ENCODE data around the gene ZBTB20.

Gene ZBTB20

DNA sequence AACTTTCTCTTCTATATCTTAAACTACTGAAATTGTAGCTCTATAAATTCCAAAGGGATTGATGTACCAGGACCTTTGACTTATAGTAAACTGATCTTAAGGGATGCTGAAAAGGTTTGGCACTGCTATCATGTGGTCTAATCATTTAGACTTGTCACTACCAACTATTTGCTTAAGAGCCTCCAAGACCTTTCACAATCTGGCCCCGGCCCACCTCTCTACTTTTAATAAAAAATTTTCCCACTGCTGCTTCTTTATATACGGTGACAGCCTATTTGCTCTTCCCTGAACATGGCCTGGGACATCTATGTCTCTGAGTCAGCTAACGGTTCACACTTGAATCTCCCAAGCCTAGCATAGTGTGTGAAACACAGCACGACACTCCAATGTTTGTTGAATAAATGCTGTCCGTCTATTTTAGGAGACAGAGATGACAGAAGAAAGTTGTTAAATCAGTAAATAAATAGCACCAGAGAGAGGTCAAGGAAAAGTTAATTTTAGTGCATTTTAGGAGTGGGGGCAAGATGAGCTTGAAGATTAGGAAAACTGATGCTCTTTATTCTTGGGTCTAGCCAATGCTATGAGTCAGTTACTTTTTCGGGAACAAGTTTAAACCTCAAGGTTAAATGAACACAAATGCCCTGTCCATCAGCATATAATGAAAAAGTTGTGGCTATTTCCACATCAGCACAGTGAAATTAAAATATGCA, 640.3 kb downstream of the ZBTB20 start:
- no peak for DNase-seq

DNA sequence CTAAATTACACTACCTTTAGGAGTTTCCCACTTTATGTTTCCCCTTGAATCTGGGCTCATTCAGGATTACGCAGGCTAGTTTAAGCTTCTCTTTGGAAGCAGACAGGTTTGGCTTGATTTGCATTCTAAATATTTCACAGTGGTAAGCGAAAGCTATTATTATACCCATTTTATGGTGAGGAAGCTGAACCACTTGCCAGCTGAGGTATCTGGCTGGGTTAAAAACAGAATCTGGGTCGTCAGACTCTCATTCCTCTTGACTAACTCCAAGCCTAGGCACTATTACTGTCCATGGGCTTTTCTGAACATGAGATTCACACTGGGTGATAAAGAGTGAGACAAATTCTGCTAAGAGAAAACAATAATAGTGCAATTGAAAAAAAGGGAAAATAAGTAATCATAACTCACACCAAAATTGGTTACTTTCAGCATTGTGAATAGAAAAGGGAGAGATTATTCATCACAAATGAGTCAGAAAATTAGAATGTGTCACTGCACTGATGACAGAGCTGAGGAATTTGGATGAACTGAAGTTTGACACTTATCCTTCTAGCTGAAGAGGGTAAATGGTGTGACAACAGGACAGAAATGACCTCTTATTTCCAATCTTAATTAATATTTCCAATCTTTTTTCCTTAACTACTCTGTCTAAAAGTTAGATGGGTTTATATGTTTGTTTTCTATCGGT, 642.0 kb downstream of the ZBTB20 start:
- DNase-seq: no peak

DNA sequence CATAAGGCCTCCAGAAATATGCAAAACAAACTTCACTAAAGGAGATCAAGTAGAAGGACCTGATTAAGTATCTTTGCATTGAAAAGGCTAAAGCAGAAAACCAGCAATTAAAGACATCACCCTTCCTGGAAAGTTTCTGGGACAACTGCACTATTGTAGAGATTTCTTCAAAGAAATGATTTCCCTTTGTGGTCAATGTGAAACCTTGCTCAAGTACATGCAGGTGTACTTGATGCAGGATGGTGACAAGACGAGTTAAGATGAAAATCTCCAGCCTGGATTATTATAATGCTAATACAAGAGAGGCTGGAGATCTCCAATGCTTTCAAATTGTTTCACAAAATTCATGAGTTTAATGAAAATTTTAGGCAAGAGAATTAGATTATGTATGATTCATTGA, 644.9 kb downstream of the ZBTB20 start:
- no peak for DNase-seq

DNA sequence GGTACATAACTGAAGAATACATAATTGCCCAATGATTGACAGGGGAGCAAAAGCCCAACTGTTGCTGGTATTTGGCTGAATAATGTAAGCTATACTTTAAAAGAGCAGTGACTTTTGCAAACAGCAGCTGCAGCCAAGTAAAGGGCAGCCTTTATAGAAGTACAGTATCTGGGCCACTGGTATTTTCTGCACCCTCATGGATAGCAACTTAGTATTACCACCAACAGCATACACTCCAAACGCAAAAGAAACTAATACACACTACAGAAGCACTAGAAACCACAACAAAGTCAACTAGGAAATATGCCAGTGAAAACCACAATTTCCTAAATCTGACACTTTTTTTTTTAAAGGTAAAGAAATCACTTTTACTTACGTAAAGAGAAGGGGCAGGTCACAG, 647.1 kb downstream of the ZBTB20 start:
- peak in 1 of 5 donors; percentile 15 for DNase-seq

DNA sequence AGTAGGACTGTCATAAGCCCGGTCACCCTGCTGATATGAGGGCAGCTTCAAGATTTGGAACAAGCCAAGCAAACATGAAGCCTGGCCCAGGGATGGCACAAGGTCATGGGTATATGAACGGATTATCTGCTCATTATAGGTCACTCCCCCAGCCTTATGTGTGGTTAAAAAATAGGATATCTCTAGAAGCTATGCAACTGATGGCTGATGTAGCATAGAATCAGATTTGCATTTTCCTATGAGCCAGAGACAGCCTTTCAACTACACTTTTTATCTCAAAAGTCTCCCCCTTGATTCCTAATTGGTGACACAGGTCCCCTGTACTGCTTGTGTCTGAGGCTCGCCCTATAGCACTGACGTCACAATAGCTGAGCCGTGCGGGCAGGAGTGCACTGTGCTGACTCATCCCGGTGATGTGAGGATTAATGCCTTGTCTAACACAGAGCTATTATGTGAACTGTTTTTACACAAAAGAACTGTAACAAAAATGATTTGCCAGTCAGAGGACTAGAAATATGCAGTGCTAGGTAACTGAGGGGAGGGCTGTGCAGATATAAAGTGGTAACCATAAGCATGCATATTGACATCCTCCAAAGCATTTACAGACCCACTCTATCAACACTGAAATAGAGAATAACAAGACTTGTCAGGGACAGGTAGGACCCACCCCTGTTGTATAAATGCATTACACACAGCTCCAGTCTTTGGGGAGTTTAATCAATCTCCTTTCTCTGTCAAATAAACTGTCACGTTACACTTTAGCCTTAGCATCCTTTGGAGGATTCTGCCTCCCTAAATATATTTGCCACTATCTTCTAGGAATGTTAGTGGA, 648.3 kb downstream of the ZBTB20 start:
- DNase-seq: no peak

DNA sequence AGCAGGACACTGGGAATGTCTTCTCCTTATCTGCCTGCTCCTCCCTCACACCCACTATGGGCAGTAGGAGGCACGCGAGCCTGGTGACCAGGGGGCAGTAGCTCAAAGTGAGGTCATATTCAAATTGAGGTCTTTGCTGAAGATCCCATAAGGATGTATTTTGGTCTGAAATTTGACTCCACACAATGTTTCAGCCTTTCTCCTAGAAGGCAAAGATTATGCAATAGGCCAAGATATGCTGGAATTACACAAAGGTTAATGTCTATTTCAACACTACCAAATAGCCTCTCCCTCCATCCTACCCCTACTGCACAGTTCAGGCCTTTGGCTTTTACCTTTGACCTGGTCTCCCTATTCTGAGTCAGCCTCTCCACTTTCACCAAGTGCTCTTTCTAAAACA, 650.2 kb downstream of the ZBTB20 start:
- DNase-seq: no peak

DNA sequence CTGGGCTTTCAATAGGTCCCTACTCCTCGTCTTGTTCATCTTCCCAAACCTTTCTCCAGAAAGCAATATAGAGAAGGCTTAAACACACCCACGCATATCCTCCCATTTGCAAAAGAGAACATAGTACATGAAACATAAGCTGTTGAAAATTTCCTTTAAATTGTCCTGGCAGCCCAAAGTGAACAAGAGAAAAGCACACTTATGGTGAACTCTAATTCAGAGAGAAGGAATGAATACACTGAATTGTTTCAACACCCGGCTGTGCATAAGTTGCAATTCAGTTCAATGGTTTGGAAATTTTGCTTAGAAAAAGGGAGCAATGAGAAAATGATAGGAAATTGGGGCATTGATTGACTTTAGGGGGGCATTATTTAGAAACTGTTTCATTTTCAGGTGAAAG, 650.6 kb downstream of the ZBTB20 start:
- no peak for DNase-seq

DNA sequence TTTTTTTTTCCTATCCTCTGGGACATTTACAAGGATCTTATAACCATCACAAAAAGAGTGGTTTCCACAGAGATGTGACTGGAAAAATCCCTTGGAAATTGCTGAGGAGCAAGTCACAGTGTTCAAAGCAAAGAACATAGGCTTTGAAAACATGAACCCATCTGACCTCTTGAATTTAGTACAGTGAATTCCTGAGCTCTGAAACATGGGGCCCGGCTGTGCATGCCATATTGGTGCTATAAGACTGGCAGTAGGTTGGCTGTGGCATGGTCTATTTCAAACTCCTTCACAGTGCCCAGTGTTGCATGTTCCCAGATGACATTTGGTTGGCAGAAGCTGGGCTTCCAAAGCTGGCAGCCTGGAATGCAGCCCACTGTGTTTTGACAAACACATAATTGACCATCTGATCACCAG, 651.1 kb downstream of the ZBTB20 start:
- no peak for DNase-seq

DNA sequence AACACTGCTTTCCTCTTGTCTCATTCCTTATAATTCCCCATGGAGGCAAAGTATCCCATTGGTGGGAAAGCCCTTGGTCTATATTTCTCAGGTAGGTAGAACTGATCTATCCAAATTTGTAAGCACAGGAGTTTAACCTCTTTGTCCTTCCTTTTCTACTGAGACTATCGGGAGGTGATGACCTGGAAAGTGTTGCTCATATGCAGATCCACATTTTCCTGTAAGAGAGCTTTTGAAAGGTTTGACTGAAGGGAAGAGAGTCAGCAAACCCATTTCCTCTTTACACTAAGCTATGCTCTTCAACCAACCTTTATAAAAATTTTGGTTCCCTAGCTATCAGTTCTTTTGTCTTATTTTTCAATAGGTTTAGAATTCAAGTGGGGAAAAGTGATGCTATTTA, 652.6 kb downstream of the ZBTB20 start:
- no peak for DNase-seq

DNA sequence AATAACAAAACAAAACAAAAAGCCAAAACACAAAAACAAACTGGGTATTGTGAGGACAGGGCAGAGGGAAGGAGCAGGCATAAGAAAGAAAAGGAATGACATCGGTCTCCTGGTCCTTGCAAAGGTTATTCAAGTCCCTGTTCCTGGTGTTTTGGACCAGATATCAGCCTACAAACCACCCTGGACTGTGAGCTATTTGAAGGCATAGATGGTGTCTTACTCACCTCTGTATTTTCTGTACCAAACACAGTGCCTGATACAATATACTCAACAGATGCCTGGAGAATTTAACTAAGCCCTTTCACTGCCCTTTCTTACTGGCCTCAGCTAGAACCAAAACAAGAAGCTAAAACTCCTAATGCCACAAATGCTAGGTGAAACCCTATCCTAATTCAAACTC, 656.3 kb downstream of the ZBTB20 start:
- DNase-seq: no peak

DNA sequence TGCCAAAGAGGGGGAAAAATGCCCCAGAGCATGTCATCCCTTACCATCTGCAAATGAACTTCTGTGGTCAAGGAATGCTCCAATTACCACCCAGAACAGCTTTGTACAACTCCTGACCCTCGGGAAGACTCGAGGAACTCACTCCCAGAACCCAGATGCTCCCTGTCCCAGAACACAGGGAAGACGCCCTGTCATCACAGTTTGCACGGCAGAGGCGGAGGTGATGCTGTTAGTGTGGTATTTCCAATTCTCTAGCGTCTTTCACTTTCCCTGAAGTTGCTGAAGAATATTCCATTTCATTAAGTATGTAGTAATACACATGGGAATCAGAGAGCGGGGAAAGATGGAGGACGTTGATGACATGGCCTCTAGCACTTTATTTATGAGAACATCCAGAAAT, 659.6 kb downstream of the ZBTB20 start:
- DNase-seq: no peak

DNA sequence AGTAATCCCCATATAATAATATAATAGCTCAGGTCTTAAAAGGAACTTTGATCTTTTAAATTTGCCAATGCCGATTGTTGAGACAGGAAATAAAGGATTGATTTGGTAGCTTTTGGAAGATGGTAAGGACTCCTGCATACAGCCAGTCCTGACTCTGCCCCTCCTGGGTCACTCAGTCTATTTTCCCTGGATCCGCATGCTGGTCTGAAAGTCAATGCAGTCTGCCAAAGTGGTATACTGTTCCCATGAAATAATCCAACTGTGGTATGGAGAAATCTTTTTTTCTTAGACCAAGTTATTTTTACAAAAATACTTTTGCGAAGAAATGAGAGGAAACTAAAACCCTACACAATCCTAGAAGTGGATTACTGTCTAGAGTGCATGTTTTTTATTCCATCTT, 662.2 kb downstream of the ZBTB20 start:
- no peak for DNase-seq

DNA sequence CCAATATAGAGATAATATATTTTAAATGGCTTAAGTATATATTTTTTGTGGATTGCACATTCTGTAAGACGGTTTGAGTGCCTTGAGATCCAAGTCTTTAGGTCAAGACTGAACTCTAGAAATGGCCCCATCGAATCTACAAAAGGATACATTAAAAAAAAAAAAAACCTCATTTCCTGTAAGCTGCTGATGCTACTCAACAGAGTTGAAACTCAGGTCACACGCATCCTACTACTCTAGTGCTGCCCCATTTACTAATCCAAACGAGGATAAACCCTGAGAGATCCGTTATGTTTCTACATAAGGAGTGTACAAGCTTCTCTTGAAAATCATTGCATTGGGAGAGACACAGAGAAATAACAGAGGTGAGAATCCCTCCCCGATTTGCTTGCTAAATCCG, 666.0 kb downstream of the ZBTB20 start:
- no peak for DNase-seq

DNA sequence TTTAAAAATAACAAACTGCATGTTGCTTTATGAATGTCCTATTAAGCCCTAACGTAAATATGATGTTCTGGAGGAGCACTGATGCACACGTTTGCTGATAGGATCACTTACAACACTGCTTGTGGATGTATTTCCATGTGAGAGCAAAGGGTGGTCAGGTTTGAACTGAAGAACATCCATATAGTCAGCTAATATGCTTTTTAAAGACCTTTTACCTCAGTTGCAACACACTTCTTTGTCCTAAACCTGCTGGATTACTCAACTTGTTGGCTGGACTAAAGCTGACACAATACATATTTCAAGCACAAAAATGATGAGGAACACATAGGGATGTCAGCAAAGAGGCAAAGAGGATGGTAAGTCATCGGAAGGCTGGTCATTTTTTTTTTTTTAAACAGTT, 666.6 kb downstream of the ZBTB20 start:
- DNase-seq: no peak

DNA sequence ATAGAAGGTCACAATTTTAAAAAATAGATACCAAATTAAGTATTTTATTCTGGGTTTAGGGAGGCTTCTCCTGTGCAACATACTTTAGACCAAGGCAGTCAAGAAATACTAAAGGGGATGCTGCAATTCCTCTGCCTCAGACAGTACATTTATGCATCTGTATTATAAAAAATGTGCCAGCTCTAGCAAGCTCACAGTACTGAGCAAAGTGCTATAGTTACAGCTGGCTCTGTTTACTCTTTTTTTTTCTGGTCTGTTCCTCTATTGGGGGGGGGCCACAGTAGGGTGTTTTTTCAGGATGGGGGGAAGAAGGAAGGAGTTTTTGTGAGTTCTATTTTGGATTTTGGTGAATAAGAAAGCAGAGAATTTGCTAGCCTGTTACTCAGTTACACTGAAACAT, 668.3 kb downstream of the ZBTB20 start:
- DNase-seq: no peak

DNA sequence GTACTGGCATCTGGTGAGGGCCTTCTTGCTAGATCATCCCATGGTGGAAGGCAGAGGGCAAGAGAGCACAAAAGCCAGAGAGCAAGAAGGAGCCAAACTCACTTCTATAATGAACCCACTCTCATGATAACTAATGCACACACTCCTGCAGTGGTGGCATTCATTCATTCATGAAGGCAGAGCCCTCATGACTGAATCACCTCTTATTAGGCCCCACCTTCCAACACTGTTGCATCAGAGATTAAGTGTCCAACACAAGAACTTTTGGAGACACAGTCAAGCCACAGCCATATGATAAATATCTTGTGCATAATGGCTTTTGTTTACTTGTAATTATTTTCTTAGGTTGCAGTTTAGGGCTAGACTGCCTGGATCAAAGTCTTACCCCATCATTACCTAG, 670.6 kb downstream of the ZBTB20 start:
- no peak for DNase-seq

DNA sequence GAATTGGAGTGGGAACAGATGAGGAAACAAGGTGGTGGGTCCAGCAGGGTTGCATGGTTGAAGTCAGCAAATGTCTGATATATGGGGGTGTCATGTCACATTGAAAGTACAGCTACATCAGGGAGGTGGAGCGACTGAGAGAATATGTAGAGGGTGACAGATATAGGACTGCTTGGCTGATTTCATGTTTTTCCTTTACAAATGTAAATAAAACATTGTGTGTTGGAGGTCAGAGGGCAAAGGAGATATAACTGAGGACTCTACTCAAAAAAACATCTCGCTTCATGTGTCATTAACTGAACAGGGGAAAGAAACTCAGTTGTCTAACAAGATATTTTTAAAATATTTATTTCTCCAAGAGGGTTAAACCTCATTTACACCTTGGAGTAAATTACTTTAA, 675.6 kb downstream of the ZBTB20 start:
- no peak for DNase-seq

DNA sequence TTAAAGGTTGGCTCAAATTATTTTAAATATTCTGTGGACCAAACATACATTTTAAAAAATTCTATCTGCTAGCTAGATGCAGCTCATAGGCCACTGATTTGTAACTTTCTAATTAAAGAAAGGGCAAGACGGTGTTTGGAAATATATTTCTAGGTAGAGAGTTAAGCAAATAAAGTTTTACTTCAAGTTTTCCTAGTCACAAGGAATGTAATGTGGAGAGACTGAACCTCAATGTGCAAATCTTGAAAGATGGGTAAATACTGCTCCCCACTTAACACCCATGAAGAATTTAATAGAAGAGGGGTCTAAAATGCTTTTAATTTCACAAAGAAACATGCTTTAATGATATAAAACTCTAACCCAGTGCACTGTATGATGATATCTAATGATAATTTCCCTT, 678.0 kb downstream of the ZBTB20 start:
- no peak for DNase-seq

DNA sequence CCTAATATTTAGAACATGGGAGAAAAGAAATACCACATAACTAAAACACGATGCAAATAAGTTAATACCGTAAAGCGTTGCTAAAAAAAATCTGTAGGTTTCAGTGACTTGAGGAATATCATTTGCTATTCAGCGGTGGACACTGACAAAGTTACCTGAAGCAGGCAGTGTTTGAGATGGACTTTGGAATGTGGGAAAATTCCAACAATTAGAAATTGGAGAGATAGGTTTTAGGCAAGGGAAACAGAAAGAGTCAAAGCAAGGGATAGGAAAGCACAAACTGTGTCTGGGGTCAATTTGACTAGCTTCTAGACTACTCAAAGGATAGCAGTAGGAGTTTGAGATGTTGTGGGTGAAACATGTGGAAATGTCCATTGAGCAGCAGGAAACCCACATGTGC, 680.3 kb downstream of the ZBTB20 start:
- DNase-seq: no peak

DNA sequence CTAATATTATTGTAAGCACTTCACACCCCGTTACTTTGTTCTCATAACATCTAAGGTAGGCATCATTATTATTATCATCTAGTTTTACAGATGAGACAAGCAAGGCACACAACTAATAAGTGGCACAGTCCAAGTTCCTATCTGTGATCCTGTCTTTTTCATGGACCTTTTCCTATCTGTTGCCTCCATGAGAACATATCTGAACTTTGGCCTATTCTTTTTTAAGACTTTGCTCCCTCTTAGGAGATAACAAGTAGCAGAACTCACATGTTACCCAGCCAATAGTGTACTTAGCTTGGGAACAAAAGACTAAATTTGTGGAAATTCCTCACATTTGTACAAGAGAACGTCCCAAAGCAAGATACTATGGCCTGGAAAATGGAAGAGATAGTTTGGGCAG, 680.8 kb downstream of the ZBTB20 start:
- no peak for DNase-seq

DNA sequence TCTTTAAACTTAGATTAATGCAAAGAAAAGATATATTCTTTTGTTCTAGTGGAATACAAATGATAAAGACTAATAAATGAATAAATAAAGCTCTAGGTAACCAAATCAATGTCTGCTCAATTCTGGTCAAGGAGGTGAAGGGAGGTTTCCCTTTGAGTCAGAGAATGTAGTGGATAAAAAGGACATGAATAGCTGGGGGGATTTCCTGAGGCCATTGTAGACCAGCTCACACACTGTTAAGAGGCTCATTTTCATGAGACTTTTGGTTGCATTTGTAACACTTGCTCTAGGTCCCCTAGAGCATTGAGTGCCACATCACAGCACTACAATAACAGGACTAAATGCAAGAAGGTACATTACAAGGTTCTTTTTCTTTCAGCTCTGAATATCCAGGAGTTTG, 682.5 kb downstream of the ZBTB20 start:
- no peak for DNase-seq

DNA sequence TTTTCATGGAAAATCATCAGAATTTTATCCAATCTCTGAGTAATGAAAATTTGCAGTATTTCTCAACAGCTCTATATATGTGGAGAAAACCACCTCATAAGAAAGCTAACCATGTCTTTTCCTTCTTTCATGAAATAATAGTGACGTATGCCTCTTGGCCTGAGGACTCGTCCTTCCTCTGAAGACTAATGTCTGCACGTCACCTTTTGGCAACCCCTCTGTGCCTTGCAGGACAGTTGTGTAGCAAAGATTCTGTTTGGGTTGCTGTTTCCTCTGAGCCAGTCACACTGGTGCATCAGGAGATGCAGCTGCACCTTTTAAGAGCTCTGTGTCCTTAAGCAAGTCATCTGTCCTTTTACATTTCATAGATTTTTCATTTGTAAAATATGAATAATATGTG, 684.3 kb downstream of the ZBTB20 start:
- no peak for DNase-seq

DNA sequence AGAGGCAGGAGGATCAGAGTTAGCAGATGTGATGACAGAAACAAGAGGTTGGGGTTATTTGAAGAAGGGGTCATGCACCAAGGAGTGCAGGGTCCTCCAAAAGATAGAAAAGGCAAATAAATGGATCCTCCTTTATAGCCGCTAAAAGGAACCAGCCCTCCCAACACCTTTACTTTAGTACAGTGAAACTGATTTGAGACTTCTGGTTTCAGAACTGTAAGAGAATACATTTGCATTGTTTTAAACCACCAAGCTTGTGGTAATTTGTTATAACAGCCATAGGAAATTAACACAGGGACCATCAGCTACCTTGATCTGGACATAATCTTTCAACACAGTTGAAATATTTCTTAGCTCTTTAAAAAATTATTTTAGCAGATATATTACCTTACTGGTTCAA, 686.6 kb downstream of the ZBTB20 start:
- no peak for DNase-seq

DNA sequence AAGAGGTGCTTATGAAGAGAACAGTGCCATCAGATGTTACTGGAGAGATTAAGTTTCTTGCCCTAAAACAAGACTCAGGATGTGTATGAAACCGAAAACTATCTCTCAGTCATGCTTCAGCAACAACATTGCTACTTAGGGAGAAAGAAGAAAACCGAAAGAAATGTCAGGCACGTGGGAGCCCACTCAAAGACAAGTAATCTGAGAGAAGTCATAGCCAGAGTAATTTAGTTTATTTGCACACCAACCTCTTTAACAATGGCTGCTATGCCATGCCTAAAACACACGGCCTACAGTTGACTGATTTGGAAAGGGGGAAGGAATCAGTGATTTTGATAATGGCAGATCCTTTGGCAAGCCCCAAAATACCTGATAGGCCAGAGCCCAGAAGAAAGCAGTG, 690.3 kb downstream of the ZBTB20 start:
- no peak for DNase-seq
